Endothelial cell of umbilical vein (primary cell): ENCODE measurements around the gene LYRM4. TPM values are rescaled to one million over a fixed set of nuclear protein-coding genes. Genes with fewer than 3 reads are reported as not detected.

ENCODE experiments used
- Bru-seq: library from RNA; stranded (reverse); fragments of 400-500 nt; gene quantifications from one replicate; lab custom pipeline; 2021; lab: Mats Ljungman, UMichigan
- BruChase-seq, 2 experiments: library from RNA; stranded (reverse); fragments of 400-500 nt; gene quantifications; one replicate each; lab custom pipeline; 2021; lab: Mats Ljungman, UMichigan
- BruUV-seq: library from RNA; stranded (reverse); fragments of 400-500 nt; replicated peaks from 2 replicates; lab custom pipeline; 2021; lab: Mats Ljungman, UMichigan
- CTCF ChIA-PET: fragments of 300-600, 350-600 bp; sonication (Branson Sonifier 250); formaldehyde crosslinking; loops from one replicate; lab custom pipeline; 2021; ENCODE audit warnings: antibody characterized with exemption, inconsistent platforms; lab: Charles Lee
- POLR2A ChIA-PET: fragments of 300-600, 350-600 bp; sonication (Branson Sonifier 250); formaldehyde crosslinking; loops from one replicate; lab custom pipeline; 2021; ENCODE audit warnings: antibody characterized with exemption, inconsistent platforms; lab: Charles Lee
- DNase-seq: peaks from one replicate; pipeline ENCODE4 v3.0.0-alpha.2; 2011; ENCODE audit warnings: low read depth, low spot score
- FAIRE-seq: peaks from 2 replicates; lab custom pipeline; 2011; peaks lifted over from hg19 to GRCh38; lab: Jason Lieb, UNC
- H2AFZ ChIP-seq: 2 replicates; pipeline ENCODE4 v1.6.0; 2012; ENCODE audit warnings: low read depth, low read length, control low read depth, inconsistent platforms
- H3K27ac ChIP-seq: 2 replicates; pipeline ENCODE4 v1.5.1; 2011; ENCODE audit warnings: low read depth, mild to moderate bottlenecking, control low read depth, low read length, moderate library complexity; ENCODE audit not compliant: insufficient read depth
- H3K27me3 ChIP-seq, 2 experiments: 2 replicates each; pipeline versions ENCODE4 v1.6.0 to v1.6.1; 2011; ENCODE audit warnings: low read length in 2 of 2, mixed read lengths in 1 of 2; ENCODE audit not compliant: control insufficient read depth in 2 of 2, insufficient read depth in 2 of 2
- H3K36me3 ChIP-seq, 2 experiments: 2 replicates in 1 of 2; 3 replicates in 1 of 2; pipeline ENCODE4 v1.5.1; 2011; ENCODE audit warnings: low read length in 2 of 2, mild to moderate bottlenecking in 1 of 2, moderate library complexity in 1 of 2; ENCODE audit not compliant: control insufficient read depth in 2 of 2, insufficient read depth in 2 of 2; ENCODE audit errors: extremely low read depth in 1 of 2
- H3K4me1 ChIP-seq: 3 replicates; pipeline ENCODE4 v1.5.1; 2011; ENCODE audit warnings: mild to moderate bottlenecking, low read length; ENCODE audit not compliant: control insufficient read depth, insufficient read depth; ENCODE audit errors: extremely low read depth
- H3K4me2 ChIP-seq: 2 replicates; pipeline ENCODE4 v1.6.1; 2011; ENCODE audit warnings: low read length, control low read depth, mixed read lengths; ENCODE audit not compliant: insufficient read depth
- H3K4me3 ChIP-seq, 3 experiments: fragments of 200-600 bp in 1 of 3; sonication (generic), shearing (Covaris generic) in 1 of 3; replicated peaks in 1 of 3; 2 replicates each; pipeline ENCODE4 v1.5.1; 2011 to 2016; ENCODE audit warnings: control low read depth in 3 of 3, low read length in 3 of 3, mild to moderate bottlenecking in 2 of 3, inconsistent platforms in 1 of 3, low read depth in 1 of 3, moderate library complexity in 1 of 3; ENCODE audit not compliant: insufficient read depth in 1 of 3
- H3K79me2 ChIP-seq: 2 replicates; pipeline ENCODE4 v1.6.0; 2012; ENCODE audit warnings: low read length, inconsistent platforms; ENCODE audit not compliant: control insufficient read depth, insufficient read depth
- H3K9ac ChIP-seq: replicated peaks from 2 replicates; pipeline ENCODE3; 2011; ENCODE audit warnings: low read length, control low read depth; ENCODE audit not compliant: insufficient read depth; ENCODE audit errors: extremely low read depth
- H3K9me1 ChIP-seq: replicated peaks from 3 replicates; pipeline ENCODE4 v1.6.0; 2011; ENCODE audit warnings: mild to moderate bottlenecking, low read length; ENCODE audit not compliant: control insufficient read depth, insufficient read depth; ENCODE audit errors: extremely low read depth
- H3K9me3 ChIP-seq: replicated peaks from 2 replicates; pipeline ENCODE4 v1.5.1; 2012; ENCODE audit warnings: low read length, inconsistent platforms; ENCODE audit not compliant: control insufficient read depth, insufficient read depth
- H4K20me1 ChIP-seq: replicated peaks from 2 replicates; pipeline ENCODE3; 2011; ENCODE audit warnings: mild to moderate bottlenecking, low read length; ENCODE audit not compliant: control insufficient read depth, insufficient read depth; ENCODE audit errors: extremely low read depth
- CTCF ChIP-seq, 2 donors: IDR thresholded peaks; 1 replicate in 1 of 2; 2 replicates in 1 of 2; pipeline ENCODE4 v1.5.1; 2011; ENCODE audit warnings: low read length in 2 of 2, mild to moderate bottlenecking in 2 of 2, moderate library complexity in 2 of 2, control low read depth in 1 of 2, inconsistent platforms in 1 of 2, low read depth in 1 of 2; ENCODE audit not compliant: insufficient read depth in 1 of 2; ENCODE audit errors: extremely low read depth in 1 of 2
- EZH2 ChIP-seq: IDR thresholded peaks from 2 replicates; pipeline ENCODE4 v1.6.1; 2012; ENCODE audit warnings: borderline replicate concordance, low read depth, mild to moderate bottlenecking, moderate library complexity, low read length, inconsistent platforms; ENCODE audit not compliant: severe bottlenecking
- FOS ChIP-seq: IDR thresholded peaks from 2 replicates; pipeline ENCODE4 v1.6.1; 2011; ENCODE audit warnings: mild to moderate bottlenecking, low read length, moderate library complexity, borderline replicate concordance; ENCODE audit not compliant: insufficient read depth
- GATA2 ChIP-seq: IDR thresholded peaks from 2 replicates; pipeline ENCODE4 v1.7.0; 2011; ENCODE audit warnings: low read depth, mild to moderate bottlenecking, moderate library complexity, mixed read lengths, low read length; ENCODE audit not compliant: insufficient read length, insufficient read depth
- JUN ChIP-seq: IDR thresholded peaks from 2 replicates; pipeline ENCODE4 v1.6.1; 2011; ENCODE audit warnings: borderline replicate concordance, low read depth; ENCODE audit not compliant: insufficient read length, insufficient read depth
- MAX ChIP-seq: IDR thresholded peaks from 2 replicates; pipeline ENCODE4 v1.6.1; 2011; ENCODE audit not compliant: insufficient read depth, insufficient read length
- MYC ChIP-seq: IDR thresholded peaks from one replicate; pipeline ENCODE4 v1.6.1; 2011; ENCODE audit warnings: mild to moderate bottlenecking, low read depth, low read length
- POLR2A ChIP-seq: IDR thresholded peaks from 2 replicates; pipeline ENCODE4 v1.6.1; 2012; ENCODE audit warnings: low read depth, mild to moderate bottlenecking, control low read depth, low read length
- POLR2AphosphoS5 ChIP-seq: IDR thresholded peaks from 2 replicates; pipeline ENCODE4 v1.6.1; 2012; ENCODE audit warnings: low read depth, mild to moderate bottlenecking, control low read depth, low read length, moderate library complexity; ENCODE audit not compliant: insufficient read depth
- dilution Hi-C: fragments of 300-500 bp; cut with MboI; formaldehyde crosslinking; loops from one replicate; pipeline ENCODE4 v1.15.0; 2019; ENCODE audit warnings: low sequenced_read_pairs; ENCODE audit not compliant: extremely low pct_ligation_motif_present
- intact Hi-C: fragments of 100-400 bp; cut with micrococcal nuclease; formaldehyde crosslinking; loops from one replicate; pipeline ENCODE4 v1.10.0; 2022
- long read RNA-seq: library from polyadenylated mRNA; stranded (forward); transcript quantifications from one replicate; pipeline ENCODE4 v2.0.0, GENCODE V29; 2021
- polyA minus RNA-seq, 3 experiments: library from RNA; depleted of rRNA, polyadenylated mRNA; stranded (reverse); fragments of >200 nt; gene quantifications; 1 replicate in 1 of 3; 2 replicates in 2 of 3; pipeline ENCODE4 v1.2.3, GENCODE V29; 2011
- polyA plus RNA-seq, 4 experiments: library from polyadenylated mRNA; depleted of rRNA in 3 of 4; stranded (reverse) in 3 of 4; unstranded in 1 of 4; fragments of >200 nt; gene quantifications; 2 replicates each; pipeline versions ENCODE4 v1.2.1 to v1.2.3, GENCODE V29; 2011 to 2012; ENCODE audit warnings: missing spikeins in 1 of 4
- total RNA-seq: library from RNA; stranded (reverse); gene quantifications from 2 replicates; pipeline ENCODE4 v1.2.3, GENCODE V29; 2021

The LYRM4 gene
- total RNA-seq (39.5 and 39.7 TPM in 2 replicates), polyA plus RNA-seq (41.4 and 44.0 TPM in 2 replicates), polyA minus RNA-seq (21.3 and 24.0 TPM in 2 replicates), Bru-seq, nascent RNA (percentile 69 among the genes with signal in this experiment), BruChase-seq, experiment 1, labeled RNA remaining after a 6-hour chase (percentile 62 among the genes with signal in this experiment), BruChase-seq, experiment 2, labeled RNA remaining after a 2-hour chase (percentile 70 among the genes with signal in this experiment)
- 44.7 and 45.8 TPM in 2 replicates for polyA plus RNA-seq (2011; cell fraction: cytosol; rRNA removed)
- 16.9 and 20.0 TPM in 2 replicates for polyA plus RNA-seq (2011; cell fraction: nucleus; rRNA removed)
- 32.9 and 34.9 TPM in 2 replicates for polyA plus RNA-seq (2012)
- polyA minus RNA-seq (2011; cell fraction: cytosol; rRNA and poly(A)+ RNA removed), result 12.3 TPM
- polyA minus RNA-seq (2011; cell fraction: nucleus; rRNA and poly(A)+ RNA removed), result 14.3 and 18.3 TPM in 2 replicates
- long read RNA-seq, full-length matches to known transcripts, result 96 of 110 reads
- long read RNA-seq, partial matches to known transcripts, result 3 of 110 reads
- long read RNA-seq, other reads (novel, unspliced or antisense), result 11 of 110 reads

- CTCF ChIA-PET, result interaction anchor here (1.2 to 3.0 kb wide), 3 partner anchors 70 to 119 kb away, joined by 3 to 14 read pairs (median 7); no protein-coding TSS in a partner anchor
- H3K4me2 ChIP-seq, result peak within 1 kb of the TSS; percentile 96
- no peaks in the 10 kb centered on the region for H4K20me1 ChIP-seq
These were observed at the start of gene LYRM4, which contains the start of gene FARS2 for GRCh38 chr6:5260661-5261544. TSS of gene LYRM4 (minus strand) at chr6:5260950. CDS start at chr6:5260733, 217 bp downstream. TSS of gene FARS2 (plus strand) at chr6:5261513.

More at GRCh38 chr6:5260661-5261544, at the start of gene LYRM4, which contains the start of gene FARS2:
- H2AFZ ChIP-seq, result peak within 1 kb of the TSS; percentile 80
- H3K27ac ChIP-seq, result peak within 1 kb of the TSS; percentile 89
- peaks cover 9% of the 10 kb centered on the region for H3K4me1 ChIP-seq
- TF ChIP-seq EZH2 (no peak), JUN (no peak), POLR2A (peak; percentile 32), POLR2AphosphoS5 (peak; percentile 59), GATA2 (no peak), MYC (no peak), MAX (peak; percentile 69), CTCF (IDR thresholded peaks at IDR 0.05; ENCODE audit: extremely low read depth in 1 of 2, insufficient read depth in 1 of 2, low read depth in 1 of 2, low read length in 2 of 2) (peak in 1 of 2 donors; percentile 27), FOS (no peak)
- FAIRE-seq (peak; percentile 90), DNase-seq (peak; percentile 94)
- POLR2A ChIA-PET, result no interaction called here
- no peaks in the 10 kb centered on the region for H3K9me1 ChIP-seq
- H3K79me2 ChIP-seq, result peaks cover 23% of the 10 kb centered on the region
- H3K36me3 ChIP-seq, result peaks cover 0 to 3% of the 10 kb centered on the region in 2 experiments
- H3K27me3 ChIP-seq, result no peaks in the 10 kb centered on the region
- no peaks in the 10 kb centered on the region for H3K9me3 ChIP-seq
- no TSS peak for BruUV-seq
- peak within 1 kb of the TSS; percentile 95 for H3K9ac ChIP-seq
- peak within 1 kb of the TSS; percentile 94 to 98 (median 96) for H3K4me3 ChIP-seq
- intact Hi-C loops (loop anchor here (1.0 to 5.0 kb wide), 7 partner anchors 30 to 204 kb away; no protein-coding TSS in a partner anchor), dilution Hi-C loops (no loop called here)
